NK-92 treated with Interleukin-12 subunit alpha and Interleukin-12 subunit beta, amount 100 ng/mL, for 24 hours (cell line): ENCODE measurements around the gene TBC1D16.
"Not testable (repeated sequence)": the region's sequence is repeated elsewhere in the genome, so short reads cannot be mapped to it uniquely, and the experiment has no call there.

Experiments used
- DNase-seq: peaks from one replicate; lab custom pipeline; 2025; lab: John Stamatoyannopoulos, UW

The TBC1D16 gene

DNA sequence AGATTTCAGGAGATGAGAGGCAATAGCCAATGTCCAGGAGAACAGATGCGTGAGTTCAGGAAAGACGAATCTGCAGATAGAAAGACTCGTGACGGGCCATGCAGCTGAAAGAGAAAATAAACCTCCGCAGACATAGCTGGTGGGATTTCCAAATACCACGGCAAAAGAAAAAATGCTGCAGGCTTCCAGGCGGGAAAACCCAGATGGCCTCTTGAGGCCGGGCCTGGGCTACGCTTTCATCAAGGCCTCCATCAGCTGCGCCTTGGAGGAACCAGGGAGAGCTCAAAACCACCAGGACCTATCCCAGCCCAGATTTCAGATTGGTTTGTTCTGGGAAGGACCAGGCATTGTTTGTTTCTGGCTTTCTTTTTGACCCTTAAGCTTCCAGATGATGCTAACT lies 17.4 kb upstream of the TBC1D16 start:
- DNase-seq, result no peak

DNA sequence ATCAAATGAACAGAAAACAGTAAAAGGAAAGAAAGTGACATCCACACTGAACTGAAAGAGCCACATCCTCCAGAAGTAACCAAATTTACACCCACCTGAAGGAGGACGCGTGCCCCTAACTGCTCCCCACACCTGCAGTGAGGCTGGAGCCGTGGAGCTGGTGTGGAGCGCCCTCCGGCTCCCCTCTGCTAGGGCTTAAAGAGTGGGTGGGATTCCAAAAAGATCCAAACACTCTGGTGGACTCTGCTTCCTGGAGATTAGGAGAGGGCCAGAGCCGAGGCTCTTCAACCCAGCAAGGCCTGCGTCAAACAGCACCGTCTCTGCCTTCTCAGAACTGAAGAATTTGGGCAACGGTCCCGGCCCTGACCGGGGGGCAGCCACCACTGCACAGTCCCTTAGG lies 16.0 kb upstream of the TBC1D16 start:
- no peak for DNase-seq

DNA sequence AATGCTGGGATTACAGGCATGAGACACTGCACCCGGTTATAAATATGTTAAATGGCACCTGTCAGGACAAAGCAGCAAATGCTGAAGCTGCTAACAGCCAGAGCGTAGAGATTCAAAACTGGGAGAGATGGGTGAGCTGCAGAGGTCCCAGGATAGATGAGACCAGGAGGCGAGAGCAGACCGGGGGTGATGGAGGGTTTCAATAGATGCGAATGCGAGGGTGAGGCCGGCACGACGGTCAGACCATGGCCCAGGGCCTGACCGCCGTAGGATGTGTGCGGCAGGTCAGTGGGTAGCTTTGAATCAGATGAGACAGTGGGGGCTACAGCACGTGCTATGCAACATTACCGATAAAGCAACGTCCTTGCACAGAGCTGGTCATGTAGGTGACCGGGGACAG lies 15.0 kb upstream of the TBC1D16 start:
- DNase-seq, result no peak

DNA sequence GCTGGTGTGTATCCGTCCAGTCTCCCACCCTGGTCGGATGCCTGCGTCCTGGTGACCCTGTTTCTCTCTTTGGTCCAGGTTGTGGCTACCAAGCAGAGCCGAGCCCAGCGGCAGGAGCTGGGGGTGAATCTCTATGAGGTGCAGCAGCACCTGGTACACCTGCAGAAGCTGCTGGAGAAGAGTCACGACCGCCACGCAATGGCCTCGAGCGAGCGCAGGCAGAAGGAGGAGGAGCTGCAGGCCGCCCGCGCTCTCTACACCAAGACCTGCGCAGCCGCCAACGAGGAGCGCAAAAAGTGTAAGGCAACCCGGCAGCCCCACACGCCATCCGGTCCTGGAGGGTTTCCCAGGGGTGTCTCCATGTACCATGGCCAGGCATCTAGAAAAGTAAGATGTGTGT lies 14.3 kb upstream of the TBC1D16 start:
- DNase-seq, result no peak

DNA sequence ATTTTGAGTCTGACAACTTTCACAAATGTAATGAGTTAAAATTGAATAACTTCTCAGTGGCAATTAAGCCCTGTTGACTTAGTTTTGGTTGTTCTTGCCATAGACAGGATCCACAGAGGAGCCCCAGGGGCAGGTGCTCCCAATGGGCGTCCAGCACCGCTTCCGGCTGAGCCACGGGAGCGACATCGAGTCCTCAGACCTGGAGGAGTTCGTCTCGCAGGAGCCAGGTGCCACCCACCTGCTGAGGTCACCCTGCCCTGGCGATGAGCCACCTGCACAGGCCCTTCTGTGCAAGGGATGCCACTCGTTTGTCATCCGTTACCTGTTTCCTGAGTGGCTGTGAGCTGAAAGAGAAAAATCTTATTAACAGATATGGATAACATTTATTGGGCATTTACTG lies 11.5 kb upstream of the TBC1D16 start:
- no peak for DNase-seq

DNA sequence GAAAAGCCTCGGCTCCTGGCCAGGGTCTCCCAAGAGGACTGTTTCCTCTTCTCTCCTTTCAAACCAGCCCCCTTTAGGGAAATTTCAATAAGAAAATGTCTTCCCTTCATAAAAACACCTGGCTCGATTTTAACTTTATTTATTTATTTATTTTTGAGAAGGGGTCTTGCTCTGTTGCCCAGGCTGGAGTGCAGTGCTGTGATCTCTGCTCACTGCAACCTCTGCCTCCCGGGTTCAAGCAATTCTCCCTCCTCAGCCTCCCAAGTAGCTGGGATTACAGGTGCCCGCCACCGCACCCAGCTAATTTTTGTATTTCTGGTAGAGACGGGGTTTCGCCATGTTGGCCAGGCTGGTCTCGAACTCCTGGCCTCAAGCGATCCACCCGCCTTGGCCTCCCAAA lies 11.0 kb upstream of the TBC1D16 start:
- not testable (repeated sequence) for DNase-seq

DNA sequence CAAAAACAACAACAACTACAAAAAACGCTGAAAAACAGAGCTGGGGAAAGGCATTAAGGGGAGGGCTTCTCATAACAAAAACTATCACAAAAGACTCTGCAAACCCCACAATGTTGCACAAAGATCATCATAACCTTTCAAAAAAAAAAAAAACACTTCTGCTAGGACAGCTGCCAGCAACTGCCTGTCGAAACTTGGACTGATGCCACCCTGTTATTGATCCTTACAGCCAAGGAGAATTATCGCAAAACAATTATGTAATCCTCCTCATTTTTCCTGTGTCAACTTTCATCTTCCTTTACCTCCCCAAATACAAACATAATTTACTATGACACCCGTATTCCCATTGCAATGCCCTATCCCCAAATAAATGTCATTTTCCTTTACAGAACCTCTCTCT lies 10.0 kb upstream of the TBC1D16 start:
- DNase-seq, result no peak

DNA sequence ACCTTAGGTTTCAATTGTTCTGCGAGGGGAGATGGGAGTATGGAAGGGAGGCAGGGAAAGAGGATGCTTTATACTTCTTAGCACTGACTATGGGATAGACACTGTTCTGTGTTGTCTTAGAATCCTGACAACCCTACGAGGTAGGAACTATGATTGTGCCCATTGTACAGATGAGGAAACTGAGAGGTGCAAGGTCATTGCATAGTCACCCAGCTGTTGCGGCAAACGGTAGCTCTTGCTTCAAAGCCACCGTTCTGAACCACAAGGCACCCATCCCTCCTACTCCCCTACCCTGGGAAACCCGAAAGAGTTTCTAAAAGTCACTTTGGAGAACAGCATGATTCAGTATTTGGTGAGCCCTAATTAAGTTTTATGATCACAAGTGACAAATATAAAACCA lies 8.3 kb upstream of the TBC1D16 start:
- DNase-seq, result no peak

DNA sequence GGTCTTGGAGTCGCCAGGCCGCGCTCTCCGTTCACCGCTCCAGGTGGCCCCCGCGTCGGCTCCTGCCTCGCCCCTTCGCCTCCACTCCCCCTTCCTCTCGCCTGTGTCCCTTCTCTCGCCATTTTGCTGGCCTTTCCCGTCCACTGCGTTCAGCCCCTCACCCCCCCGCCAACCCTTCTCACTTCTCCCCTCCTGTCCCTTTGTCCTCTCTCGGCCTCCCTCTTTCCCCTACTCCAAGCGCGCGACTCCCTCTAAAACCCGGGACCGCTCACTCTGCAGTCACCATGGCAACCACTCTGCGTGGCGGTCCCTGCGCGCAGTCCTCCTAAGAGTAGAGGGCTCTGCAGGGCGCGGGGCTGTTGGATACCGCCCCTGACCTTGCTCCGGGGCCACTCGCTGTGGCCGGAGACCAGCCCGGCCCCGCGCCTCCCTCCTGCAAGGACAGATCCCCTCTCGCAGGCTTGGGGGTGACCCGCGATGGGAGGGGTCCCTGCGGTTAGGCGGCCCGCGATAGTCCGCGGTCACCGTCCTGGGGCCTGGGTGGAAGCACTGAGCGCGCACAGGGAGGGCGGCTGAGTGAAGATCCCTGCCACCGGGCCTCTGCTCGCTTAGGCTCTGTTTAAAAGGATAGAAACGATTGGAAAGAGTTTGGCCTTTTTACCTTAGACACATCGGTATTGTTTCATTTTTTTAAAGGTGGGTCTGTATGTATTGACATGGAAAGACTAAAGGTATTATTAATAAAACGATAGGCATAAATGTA lies 1.2 kb upstream of the TBC1D16 start:
- no peak for DNase-seq

DNA sequence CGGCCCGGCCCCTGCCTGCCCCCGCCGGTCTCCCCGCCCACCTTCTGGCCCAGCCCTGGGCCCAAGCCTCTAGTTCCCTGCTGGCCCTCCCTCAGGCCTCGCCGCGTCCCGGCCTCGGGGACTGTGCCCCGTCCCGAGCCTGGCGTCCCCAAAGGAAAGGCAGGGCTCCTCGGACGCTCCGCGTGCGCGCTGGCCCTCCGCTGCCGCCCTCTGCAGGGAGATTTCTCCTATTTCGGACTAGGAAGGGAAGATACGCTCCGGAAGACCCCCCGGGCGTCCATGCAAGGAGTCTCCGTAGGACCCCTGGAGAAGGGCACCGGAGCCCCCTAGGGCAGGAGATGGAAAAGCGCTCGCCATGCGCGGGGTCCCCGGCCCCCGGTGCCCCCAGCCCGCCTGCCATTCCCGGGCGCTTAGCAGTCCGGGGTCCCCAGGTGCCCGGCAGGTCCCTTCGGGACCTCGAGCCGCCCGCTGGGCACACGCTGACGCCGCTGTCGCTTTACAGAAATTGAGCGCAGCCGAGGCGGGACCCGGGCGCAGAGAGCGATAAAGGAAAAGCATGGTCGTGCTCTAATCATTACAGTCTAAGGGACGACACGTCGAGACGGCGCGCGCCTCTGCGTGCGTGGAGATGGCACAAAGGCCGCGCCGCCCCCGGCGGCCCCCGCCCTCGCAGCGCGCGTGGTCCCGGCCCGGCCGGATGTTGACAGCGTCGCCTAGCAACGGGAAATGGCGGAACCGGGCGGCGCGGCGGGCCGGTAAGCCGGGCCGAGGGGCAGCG lies 454 bp upstream of the TBC1D16 start, which contains the start of gene CCDC40:
CCDC40 (plus strand) TSS at position 706 of the 778 bp plus-strand sequence; CDS start at position 727, 21 bp downstream.
- no peak for DNase-seq

DNA sequence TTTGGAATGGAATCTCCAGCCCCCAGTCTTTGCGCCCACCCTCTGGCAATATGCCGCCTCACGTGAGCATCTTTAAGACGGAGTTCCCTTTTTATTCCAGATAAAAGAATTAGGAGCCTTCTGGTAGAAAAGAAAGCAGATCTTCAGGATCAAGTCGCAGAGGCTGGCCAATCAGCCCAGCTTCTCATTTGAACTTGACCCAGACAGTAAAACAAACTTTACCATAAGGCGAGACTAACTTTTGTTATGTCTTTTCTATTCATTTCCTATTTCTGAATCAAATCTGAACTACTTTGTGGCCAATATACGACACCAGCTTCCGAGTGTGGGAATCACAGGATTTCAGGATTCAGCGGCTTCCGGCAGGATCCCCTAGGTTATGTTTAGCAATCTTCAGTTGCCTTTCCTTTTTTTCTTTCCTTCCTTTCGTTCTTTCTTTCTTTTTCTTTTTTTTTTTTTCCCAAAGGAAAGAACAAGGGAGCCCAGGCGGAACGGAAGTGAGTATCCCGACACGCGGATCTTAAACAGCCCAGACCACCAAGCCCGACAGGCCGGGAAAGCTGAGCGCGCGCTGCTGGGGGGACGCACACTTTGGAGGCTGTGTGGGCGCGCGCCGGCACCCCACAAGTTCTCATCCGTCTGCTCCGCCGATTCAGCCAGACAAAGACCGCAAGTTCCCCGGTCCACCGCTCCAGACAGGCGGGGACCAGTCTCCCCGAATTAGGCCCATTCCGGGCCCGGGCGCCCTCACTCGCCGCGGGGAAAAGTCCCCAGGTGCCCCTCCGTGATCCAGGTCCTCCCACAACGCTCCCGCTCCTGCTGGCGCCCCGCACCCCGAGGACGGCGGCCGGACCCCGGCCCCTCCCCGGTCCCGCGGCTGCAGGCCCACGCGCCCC lies 633 bp downstream of the TBC1D16 start:
- DNase-seq, result no peak

DNA sequence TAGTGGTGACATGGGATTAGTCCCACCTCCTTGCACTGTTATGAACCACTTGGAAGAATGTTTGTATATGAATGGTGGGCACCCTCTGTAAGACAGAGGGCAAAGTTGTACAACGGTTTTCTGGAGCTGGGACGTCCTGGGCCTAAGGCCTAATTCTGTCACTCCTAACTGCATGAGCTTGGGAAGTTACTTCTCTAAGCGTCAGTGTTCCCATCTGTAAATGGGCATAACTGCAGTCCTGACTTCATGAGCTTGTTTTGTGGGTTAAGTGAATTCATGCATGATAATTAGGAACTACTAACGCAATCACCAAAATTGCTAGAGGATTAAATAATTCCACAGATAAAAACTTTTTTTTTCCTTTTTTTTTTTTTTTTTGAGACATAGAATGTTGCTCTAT lies 1.8 kb downstream of the TBC1D16 start:
- DNase-seq, result no peak

DNA sequence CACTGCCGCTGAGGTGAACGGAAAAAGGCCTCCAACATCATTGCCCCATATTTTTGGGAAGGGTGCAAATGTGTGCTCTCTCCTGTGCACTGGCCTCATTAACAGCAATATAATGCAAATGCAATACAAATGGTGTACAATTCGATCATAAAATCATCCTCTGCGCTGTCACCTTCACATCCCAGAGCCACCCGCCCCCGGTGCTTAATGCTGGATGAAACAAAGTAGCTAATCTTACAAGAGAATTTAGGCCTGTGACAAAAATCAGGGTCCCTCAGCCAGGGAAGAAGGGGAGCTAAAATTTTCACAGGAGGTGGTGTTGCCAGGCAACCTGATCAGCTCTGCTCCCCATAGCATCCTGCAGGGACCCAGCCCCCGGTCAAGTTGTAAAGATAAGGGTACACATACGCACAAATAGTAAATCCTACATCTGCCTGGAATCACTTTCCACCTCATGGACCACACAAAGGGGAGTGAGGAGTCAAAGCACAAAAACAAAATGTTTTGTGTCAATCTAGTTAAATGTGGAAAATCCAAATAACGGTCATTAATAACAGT lies 3.0 kb downstream of the TBC1D16 start:
- no peak for DNase-seq

DNA sequence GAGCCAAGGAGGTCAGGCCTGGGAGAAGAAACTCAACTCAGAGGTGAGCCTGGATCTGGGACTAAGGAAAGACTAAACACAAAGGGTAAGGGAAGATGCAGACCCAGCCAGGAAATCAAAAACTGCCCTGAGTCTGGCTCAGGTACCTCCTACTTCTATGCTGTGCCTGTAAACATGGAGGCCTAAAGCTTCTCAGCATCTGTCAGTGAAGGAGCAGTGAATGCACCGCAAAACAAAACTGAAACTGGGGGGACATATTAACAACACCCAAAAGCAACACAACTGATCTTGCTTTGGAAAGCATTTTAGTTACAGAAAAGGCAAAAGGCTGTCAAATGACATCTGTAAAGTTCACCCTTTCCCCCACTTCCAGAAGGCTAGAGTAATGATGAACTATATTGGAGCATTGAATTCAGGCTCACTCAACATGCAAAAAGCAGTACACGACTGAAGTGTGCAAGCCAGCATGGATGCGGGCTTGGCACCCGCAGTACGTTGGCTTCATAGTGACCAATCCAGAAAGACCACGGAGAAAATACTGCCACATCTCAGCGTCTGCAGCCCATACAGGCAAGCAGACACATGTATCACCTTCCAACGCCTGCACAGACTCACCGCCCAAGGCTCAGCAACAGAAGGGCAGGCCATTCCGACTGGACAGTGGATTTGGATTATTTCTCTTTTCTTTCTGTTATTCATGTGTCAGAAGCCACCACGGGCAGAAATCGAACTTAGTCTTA lies 3.8 kb downstream of the TBC1D16 start:
- DNase-seq, result no peak

DNA sequence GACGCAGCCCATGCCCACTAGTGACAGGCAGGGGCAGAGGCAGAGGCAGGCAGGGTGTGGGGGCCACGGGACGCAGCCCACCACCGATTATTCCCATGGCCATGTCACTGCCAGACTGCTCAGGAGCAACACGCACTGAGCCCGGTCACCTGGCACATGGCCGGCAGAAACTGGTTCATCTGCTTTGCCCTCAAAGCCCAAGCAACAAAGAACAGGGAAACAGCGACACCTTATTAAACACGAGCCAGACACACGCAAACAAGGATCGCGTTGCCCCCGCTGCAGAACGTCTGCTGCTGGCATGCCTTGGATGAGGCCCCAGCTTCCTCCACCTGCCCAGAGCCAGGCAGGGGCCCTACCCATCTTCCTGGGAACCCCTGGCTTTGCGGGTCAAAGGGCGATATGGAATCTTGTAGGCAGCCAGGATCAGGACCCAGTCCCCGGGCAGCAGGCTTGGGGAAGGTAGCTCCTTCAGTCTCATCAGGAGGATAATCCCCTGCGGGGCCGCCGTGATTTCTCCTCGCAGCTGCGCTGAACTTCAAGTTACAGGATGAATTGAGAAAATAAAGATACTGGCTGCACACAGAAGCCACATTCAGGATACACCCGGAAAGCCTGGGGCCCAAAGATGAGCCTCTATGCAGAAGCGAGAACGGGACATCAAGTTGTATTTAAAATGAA lies 4.8 kb downstream of the TBC1D16 start:
- no peak for DNase-seq

DNA sequence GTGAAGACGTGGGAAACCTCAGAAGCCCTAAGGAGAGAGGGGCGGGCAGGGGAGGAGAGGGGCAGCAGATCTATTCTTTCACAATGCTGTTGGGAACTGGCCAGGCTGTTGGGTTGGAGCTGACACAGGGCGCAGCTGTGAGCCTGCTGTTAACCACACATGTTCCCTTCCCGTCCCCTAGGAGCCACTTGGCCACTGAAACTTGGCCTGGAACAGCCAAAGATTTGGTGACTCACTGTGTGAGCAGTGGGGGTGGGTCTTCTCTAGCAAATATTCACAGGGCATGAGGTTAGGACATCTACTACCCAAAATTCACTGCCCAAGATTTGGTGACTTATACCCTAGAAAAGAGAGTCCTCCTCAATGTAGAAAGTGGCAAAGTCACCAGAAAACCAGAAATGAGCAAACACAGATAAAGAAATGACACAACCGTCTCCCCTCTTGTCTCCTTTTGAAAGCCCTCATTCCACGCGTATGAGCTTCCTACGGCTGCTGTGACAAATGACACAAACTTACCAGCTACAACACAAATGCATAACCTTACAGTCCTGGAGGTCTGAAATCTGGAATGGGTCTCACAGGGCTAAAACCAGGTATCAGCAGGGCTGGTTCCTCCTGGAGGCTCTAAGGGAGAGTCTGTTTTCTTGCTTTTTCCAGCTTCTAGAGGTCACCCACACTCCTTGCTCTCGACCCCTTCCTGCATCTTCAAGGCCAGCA lies 6.3 kb downstream of the TBC1D16 start:
- no peak for DNase-seq

DNA sequence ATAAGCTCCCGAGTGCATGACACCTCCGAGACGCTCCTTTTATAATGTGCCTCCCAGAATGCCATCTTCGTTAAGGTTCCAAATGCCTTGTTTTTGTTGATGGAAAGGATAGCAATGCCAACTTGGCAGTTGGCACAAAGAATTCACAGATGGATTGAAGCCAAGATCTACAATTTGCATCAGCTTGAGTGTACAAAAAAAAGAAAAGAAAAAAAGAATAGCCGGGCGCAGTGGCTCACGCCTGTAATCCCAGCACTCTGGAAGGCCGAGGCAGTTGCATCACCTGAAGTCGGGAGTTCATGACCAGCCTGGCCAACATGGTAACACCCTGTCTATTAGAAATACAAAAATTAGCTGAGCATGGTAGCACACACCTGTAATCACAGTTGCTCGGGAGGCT lies 7.6 kb downstream of the TBC1D16 start:
- no peak for DNase-seq

DNA sequence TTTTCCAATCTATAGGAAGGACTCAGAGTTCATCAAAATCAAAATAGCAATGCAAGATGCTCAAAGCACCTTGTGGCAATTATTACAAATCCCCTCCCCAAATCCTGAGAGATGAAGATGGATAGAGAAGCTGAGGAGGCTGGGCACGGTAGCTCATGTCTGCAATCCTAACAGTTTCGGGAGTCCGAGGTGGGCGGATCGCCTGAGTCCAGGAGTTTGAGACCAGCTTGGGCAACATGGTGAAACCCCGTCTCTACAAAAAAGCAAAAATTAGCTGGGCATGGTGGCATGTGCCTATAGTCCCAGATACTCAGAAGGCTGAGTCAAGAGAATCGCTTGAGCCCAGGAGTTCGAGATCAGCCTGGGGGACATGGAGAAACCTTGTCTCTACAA lies 8.6 kb downstream of the TBC1D16 start:
- no peak for DNase-seq

DNA sequence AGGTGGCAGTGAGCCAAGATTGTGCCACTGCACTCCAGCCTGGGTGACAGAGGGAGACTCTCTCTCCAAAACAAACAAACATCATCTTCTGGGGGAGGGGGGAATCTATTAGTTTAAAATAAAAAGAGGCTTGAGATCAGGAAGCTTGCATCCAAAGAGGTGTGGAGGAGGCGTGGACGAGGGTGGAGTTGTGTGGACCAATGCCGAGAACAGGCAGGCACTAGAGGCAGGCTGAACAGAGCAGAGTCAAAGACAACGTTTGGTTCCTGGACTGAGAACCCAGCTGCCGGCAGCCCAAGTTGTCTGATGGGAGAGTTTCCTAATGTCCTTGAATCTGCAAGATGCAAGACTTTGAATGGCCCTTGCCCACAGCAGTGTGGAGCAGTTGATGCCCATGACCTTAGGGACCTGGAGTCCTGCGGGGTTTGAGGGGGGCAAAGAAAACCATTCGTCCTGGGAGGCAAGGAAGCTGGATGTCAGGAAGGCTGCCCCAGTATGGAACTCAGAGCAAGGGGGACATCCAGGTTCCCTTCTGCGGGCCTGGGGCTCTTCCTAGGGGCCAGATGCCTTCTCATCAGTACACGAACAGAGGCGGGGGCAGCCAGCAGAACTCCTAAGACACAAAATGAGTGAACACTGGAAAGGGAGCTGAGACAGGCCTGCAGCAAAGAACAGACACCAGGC lies 9.2 kb downstream of the TBC1D16 start:
- no peak for DNase-seq

DNA sequence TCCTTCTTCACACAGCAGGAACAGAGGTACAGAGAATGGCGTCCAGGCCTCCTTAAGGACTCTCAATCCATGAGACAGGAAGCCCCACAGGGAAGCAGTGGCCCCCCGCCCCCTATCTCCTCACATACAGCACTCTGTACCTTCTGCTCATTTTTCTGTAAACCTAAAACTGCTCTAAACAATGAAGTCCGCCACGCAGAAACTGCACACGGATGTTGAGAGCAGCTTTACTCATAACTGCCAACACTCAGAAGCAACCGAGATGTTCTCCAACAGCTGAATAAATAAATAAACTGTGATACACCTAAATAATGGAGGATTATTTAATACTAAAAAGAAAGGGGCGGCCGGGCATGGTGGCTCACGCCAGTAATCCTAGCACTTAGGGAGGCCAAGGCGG lies 9.9 kb downstream of the TBC1D16 start:
- DNase-seq, result no peak
